GM19328 (cell line): ENCODE data around the gene PDK2.

Source experiments
- ATAC-seq: cut with Tn5 transposase; IDR thresholded peaks from one replicate; pipeline ENCODE4 v1.9.1; 2021; ENCODE audit warnings: mild to moderate bottlenecking, moderate library complexity; ENCODE audit not compliant: unreplicated experiment

PDK2 gene

GRCh38 chr17:50148226-50149090, 53.3 kb downstream of the PDK2 start:
- no peak for ATAC-seq

GRCh38 chr17:50149091-50149416, 53.9 kb downstream of the PDK2 start:
- ATAC-seq = no peak

GRCh38 chr17:50149417-50150353, 54.5 kb downstream of the PDK2 start:
- no peak for ATAC-seq

- no peak for ATAC-seq
Observed at GRCh38 chr17:50150354-50151040, 55.3 kb downstream of the PDK2 start, which contains the start of gene PPP1R9B. PPP1R9B (minus strand) TSS chr17:50150677; CDS start chr17:50150513, 164 bp downstream.

GRCh38 chr17:50151041-50151936, 56.1 kb downstream of the PDK2 start:
- peak; percentile 41 for ATAC-seq

GRCh38 chr17:50151937-50152547, 56.9 kb downstream of the PDK2 start:
- no peak for ATAC-seq

- no peak for ATAC-seq
Observed at GRCh38 chr17:50152736-50153135, 57.6 kb downstream of the PDK2 start.

GRCh38 chr17:50153650-50154575, 58.8 kb downstream of the PDK2 start:
- ATAC-seq = no peak

- ATAC-seq = no peak
Observed at GRCh38 chr17:50154604-50155003, 59.5 kb downstream of the PDK2 start.

- ATAC-seq = no peak
Observed at GRCh38 chr17:50155115-50155819, 60.1 kb downstream of the PDK2 start.

GRCh38 chr17:50157891-50158290, 62.7 kb downstream of the PDK2 start:
- ATAC-seq = no peak

GRCh38 chr17:50161023-50161910, 66.1 kb downstream of the PDK2 start:
- peak; percentile 83 for ATAC-seq
